Measurements from ENCODE around the gene FAM120B.
A peak's percentile ranks its signal among the peaks of the same experiment; 100 is the strongest.
"Not testable (repeated sequence)": the region's sequence is repeated elsewhere in the genome, so short reads cannot be mapped to it uniquely, and the experiment has no call there.

FAM120B gene

GRCh38 chr6:170297576-170298330, 8.8 kb upstream of the FAM120B start:
- H3K4me3 ChIP-seq (ENCODE audit: low read depth, low read length): no peak overlapping the region

DNA sequence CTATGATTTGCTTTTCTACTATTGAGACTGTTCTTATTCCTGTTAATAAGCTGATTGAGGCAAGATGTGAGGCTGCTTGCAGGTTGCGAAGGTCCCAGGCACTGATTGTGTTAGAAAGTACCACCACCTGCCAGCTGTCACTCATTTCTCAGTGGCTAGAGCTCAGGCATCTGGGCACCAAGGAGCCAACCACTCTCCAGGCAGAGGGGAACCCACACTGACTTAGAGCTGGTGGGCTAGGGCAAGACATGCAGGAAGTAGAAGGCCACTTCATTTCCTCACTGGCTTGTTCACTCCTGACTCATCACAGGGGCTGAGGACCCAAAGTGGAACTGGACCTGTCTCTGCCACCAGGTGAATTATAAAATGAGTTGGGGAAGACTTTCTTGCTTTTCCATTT, 7.9 kb upstream of the FAM120B start:
- H3K4me3 ChIP-seq (ENCODE audit: low read depth, low read length): no peak overlapping the region

- H3K4me3 ChIP-seq (ENCODE audit: low read depth, low read length): no peak overlapping the region
These were observed 5.4 kb upstream of the FAM120B start for GRCh38 chr6:170301184-170301583.

DNA sequence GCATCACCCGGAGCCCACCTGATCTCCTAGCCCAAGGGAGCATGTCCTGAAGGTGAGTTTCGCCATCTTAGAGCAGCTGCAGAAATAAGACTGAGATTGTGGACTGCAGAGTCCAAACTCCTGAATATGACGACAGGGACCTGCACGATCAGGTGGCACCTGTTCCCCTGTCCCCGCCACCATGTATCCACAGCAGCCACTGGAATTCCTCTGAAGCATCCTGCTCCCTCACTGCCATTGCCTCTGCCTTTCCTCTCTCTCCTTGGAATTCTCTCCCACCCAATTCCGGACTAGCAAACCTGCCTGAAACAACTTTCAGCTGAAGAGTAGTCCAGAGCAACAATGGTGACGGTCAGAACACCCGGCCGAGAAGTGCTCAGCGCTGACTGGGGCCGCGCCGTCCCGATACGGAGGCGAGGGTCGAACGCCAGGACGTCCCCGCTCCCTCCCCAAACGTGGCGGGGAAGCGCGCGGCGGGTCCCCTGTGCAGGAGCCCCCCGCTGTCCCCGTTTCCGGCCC, 694 bp upstream of the FAM120B start:
- peak overlapping the region; percentile 85 for H3K4me3 ChIP-seq (ENCODE audit: low read depth, low read length)

GRCh38 chr6:170307080-170307545, 555 bp downstream of the FAM120B start:
- H3K4me3 ChIP-seq (ENCODE audit: low read depth, low read length): peak overlapping the region; percentile 85

GRCh38 chr6:170308761-170309160, 2.2 kb downstream of the FAM120B start:
- no peak overlapping the region for H3K4me3 ChIP-seq (ENCODE audit: low read depth, low read length)

GRCh38 chr6:170311696-170312095, 5.1 kb downstream of the FAM120B start:
- no peak overlapping the region for H3K4me3 ChIP-seq (ENCODE audit: low read depth, low read length)

GRCh38 chr6:170312876-170313275, 6.3 kb downstream of the FAM120B start:
- H3K4me3 ChIP-seq (ENCODE audit: low read depth, low read length): no peak overlapping the region

- H3K4me3 ChIP-seq (ENCODE audit: low read depth, low read length): no peak overlapping the region
These were observed 7.2 kb downstream of the FAM120B start for GRCh38 chr6:170313716-170314295.

GRCh38 chr6:170314983-170315382, 8.4 kb downstream of the FAM120B start:
- H3K4me3 ChIP-seq (ENCODE audit: low read depth, low read length): no peak overlapping the region

DNA sequence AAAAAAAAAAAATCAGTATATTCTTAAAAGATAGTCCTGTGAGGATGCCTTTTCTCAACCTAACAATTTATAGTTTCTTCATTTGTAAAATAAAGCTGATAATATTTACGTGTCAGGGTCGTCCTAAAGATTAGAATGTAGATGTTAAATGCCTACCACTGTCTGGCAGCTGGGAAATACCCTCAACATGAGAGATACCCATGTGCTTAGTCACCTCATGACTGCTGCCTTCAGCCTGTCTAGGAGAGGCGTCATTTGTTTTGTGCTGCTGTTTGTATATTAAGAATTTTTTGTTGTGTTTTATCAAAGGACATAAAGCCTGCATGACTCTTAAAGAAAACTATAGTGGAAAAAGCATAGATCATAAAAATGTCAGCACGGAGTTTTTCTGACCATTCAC, 9.5 kb downstream of the FAM120B start:
- no peak overlapping the region for H3K4me3 ChIP-seq (ENCODE audit: low read depth, low read length)

GRCh38 chr6:170317076-170317475, 10.5 kb downstream of the FAM120B start:
- H3K4me3 ChIP-seq (ENCODE audit: low read depth, low read length): no peak overlapping the region

DNA sequence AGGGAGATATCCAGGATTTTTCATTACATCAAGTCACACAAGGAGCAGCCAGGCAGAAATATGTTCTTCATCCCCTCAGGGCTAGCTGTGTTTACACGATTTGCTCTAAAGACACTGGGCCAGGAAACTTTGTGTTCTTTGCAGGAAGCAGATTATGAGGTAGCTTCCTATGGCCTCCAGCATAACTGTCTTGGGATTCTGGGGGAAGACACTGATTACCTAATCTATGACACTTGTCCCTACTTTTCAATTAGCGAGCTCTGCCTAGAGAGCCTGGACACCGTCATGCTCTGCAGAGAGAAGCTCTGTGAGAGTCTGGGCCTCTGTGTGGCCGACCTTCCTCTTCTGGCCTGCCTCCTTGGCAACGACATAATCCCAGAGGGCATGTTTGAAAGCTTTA, 11.2 kb downstream of the FAM120B start:
- no peak overlapping the region for H3K4me3 ChIP-seq (ENCODE audit: low read depth, low read length)

- no peak overlapping the region for H3K4me3 ChIP-seq (ENCODE audit: low read depth, low read length)
These were observed 22.8 kb downstream of the FAM120B start for GRCh38 chr6:170329321-170329720.

DNA sequence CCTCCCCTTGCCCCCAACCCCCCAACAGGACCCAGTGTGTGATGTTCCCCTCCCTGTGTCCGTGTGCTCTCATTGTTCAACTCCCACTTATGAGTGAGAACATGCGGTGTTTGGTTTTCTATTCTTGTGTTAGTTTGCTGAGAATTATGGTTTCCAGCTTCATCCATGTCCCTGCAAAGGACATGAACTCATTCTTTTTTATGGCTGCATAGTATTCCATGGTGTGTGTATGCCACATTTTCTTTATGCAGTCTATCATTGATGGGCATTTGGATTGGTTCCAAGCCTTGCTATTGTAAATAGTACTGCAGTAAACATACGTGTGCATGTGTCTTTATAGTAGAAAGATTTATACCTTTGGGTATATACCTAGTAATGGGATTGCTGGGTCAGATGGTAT, 28.6 kb downstream of the FAM120B start:
- H3K4me3 ChIP-seq (ENCODE audit: low read depth, low read length): not testable (repeated sequence)

DNA sequence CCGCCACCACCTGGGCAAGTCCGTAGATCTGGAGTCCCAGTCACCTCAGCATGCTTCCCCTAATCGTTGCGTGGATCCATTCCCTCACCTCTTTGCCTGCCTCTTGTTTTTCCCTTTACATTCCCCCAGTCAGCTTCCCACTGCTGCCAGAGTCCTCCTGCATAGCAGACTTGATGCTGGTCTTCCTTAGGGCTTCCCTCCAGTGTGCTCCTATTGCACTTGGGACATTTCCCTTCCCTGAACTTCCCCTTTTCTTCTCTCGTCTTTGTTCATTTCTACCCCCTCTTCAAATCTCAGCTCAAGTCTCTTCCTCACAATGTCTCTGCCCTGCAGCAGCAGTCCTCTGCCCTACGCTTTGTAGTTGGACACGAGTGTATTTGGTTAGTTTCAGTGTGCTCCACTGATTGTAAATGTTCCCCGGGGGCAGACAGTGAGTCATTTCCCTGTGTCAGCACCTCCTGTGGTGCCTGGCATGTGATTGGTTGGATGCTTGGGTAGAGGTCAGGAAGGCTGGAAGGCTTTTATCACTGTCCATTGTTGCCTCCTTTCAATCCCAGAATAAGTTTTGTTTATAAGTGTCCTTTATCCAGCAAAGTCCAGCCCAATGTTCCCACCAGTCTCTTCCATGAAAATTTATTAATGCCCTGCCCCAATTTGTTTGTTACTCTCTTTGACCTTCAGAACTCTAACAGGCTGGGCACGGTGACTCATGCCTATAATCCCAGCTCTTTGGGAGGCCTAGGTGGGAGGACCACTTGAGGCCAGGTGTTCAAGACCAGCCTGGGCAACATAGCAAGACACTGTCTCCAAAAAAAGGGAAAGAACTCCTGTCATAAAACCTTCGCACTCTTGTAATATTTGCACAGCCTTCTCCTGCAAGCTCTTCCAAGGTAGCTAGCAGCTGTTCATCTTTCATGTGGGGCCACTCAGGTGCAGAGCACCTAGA, 38.3 kb downstream of the FAM120B start:
- H3K4me3 ChIP-seq (ENCODE audit: low read depth, low read length): no peak overlapping the region

- no peak overlapping the region for H3K4me3 ChIP-seq (ENCODE audit: low read depth, low read length)
These were observed 39.1 kb downstream of the FAM120B start for GRCh38 chr6:170345662-170346061.

DNA sequence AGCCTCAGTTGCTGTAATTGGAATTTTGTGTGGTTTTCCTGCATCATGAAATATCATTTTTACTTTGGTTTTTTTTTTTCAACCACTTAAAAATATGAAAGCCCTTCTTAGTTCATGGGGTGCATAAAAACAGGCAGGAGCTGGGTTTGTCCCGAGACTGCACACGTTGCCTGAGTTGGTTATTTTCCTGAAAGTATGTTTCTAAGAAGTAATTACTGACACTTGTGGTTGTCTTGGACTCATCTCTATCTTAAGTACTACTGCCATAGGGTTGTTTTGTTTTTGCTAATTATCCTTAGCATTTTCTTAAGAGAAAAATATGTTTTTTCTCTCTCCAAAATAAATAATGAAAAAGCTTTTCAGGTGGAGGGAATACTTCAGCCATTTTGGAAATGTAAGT, 40.1 kb downstream of the FAM120B start:
- no peak overlapping the region for H3K4me3 ChIP-seq (ENCODE audit: low read depth, low read length)

DNA sequence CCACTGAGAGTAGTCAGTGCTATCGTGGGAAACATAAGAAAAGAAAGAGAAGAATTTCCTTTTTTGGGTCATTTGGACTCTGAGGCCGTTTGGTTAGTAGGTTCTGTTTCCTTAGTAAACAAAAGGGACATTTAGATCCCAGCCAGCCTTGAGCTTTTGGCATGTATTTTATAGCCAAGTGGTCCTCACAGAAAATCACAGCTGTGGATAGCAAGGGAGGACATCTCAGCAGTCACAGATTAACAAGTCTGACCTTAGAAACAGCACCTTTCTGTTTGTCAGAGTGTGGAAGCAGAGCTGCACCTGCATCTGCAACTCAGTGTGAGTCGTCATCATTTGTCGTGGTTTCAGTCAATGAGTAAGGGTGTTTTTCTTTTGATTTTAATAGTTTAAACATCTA, 40.5 kb downstream of the FAM120B start:
- no peak overlapping the region for H3K4me3 ChIP-seq (ENCODE audit: low read depth, low read length)

GRCh38 chr6:170347975-170348374, 41.4 kb downstream of the FAM120B start:
- no peak overlapping the region for H3K4me3 ChIP-seq (ENCODE audit: low read depth, low read length)

GRCh38 chr6:170351456-170351855, 44.9 kb downstream of the FAM120B start:
- not testable (repeated sequence) for H3K4me3 ChIP-seq (ENCODE audit: low read depth, low read length)

All from iPS-11a (cell line).